B cell (primary cell): ENCODE results near the gene CYFIP1. TPM values are rescaled to one million over a fixed set of nuclear protein-coding genes. Genes with fewer than 3 reads are reported as not detected.

Experiments
- ATAC-seq: fragments of 200-7000 bp; cut with Tn5 transposase; one replicate; pipeline ENCODE4 v1.10.0; 2021; ENCODE audit warnings: low read depth, mild to moderate bottlenecking, moderate number of reproducible peaks, moderate library complexity
- CTCF ChIA-PET: fragments of 350-600 bp; sonication (Branson Sonifier 250); formaldehyde crosslinking; loops from one replicate; lab custom pipeline; 2021; ENCODE audit warnings: antibody characterized with exemption, inconsistent platforms; lab: Charles Lee
- POLR2A ChIA-PET: fragments of 350-600 bp; sonication (Branson Sonifier 250); formaldehyde crosslinking; loops from one replicate; lab custom pipeline; 2021; ENCODE audit warnings: antibody characterized with exemption; lab: Charles Lee
- DNase-seq: peaks from one replicate; pipeline ENCODE4 v3.0.0; 2013
- H2AFZ ChIP-seq: 2 replicates; pipeline ENCODE4 v1.6.1; 2012; ENCODE audit warnings: mild to moderate bottlenecking, low read depth, low read length; ENCODE audit not compliant: insufficient read depth, poor library complexity, severe bottlenecking
- H3K27ac ChIP-seq, 2 donors: 1 replicate in 1 of 2; 2 replicates in 1 of 2; pipeline ENCODE4 v1.5.1; 2012 to 2013; ENCODE audit warnings: low read length in 2 of 2, mild to moderate bottlenecking in 2 of 2, moderate library complexity in 1 of 2
- H3K27me3 ChIP-seq, 4 experiments: fragments of 200-600 bp in 1 of 4; sonication (generic) in 1 of 4; replicated peaks in 1 of 4; 1 replicate in 2 of 4; 2 replicates in 2 of 4; pipeline versions ENCODE4 v1.6.1 to v1.7.0; 2013 to 2016; ENCODE audit warnings: low read length in 3 of 4, mild to moderate bottlenecking in 2 of 4, mixed read lengths in 1 of 4, moderate library complexity in 1 of 4; ENCODE audit not compliant: insufficient read depth in 4 of 4, control insufficient read depth in 3 of 4; ENCODE audit errors: control extremely low read depth in 1 of 4
- H3K36me3 ChIP-seq, 2 experiments: replicated peaks in 1 of 2; 1 replicate in 1 of 2; 2 replicates in 1 of 2; pipeline versions ENCODE4 v1.6.1 to v1.7.1; 2013; ENCODE audit warnings: low read length in 1 of 2; ENCODE audit not compliant: insufficient read depth in 2 of 2, control insufficient read depth in 1 of 2; ENCODE audit errors: control extremely low read depth in 1 of 2, extremely low read depth in 1 of 2
- H3K4me1 ChIP-seq, 2 donors: fragments of 200-600 bp in 1 of 2; sonication (generic) in 1 of 2; 1 replicate in 1 of 2; 2 replicates in 1 of 2; pipeline versions ENCODE4 v1.5.1 to v1.6.1; 2013 to 2017; ENCODE audit warnings: low read length in 2 of 2; ENCODE audit not compliant: control insufficient read depth in 2 of 2, insufficient read depth in 2 of 2
- H3K4me2 ChIP-seq: replicated peaks from 2 replicates; pipeline ENCODE3; 2012; ENCODE audit warnings: mild to moderate bottlenecking, low read depth, low read length; ENCODE audit not compliant: poor library complexity, severe bottlenecking
- H3K4me3 ChIP-seq, 5 experiments: fragments of 200-600 bp in 1 of 5; sonication (generic) in 1 of 5; 1 replicate in 3 of 5; 2 replicates in 2 of 5; pipeline versions ENCODE4 v1.5.1 to v1.7.0; 2011 to 2016; ENCODE audit warnings: low read length in 4 of 5, mild to moderate bottlenecking in 4 of 5, low read depth in 2 of 5, control low read depth in 1 of 5, moderate library complexity in 1 of 5; ENCODE audit not compliant: insufficient read depth in 1 of 5; ENCODE audit errors: control extremely low read depth in 1 of 5, extremely low read depth in 1 of 5
- H3K79me2 ChIP-seq: fragments of 200-600 bp; sonication (generic); one replicate; pipeline ENCODE4 v1.6.0; 2016; ENCODE audit warnings: low read length; ENCODE audit not compliant: control insufficient read depth, insufficient read depth
- H3K9ac ChIP-seq: fragments of 200-600 bp; sonication (generic); 2 replicates; pipeline ENCODE4 v1.6.1; 2017; ENCODE audit warnings: mild to moderate bottlenecking, low read length, moderate library complexity
- H3K9me3 ChIP-seq, 3 donors: one replicate each; pipeline versions ENCODE4 v1.6.1 to v1.7.1; 2013; ENCODE audit warnings: low read length in 2 of 3; ENCODE audit not compliant: control insufficient read depth in 2 of 3, insufficient read depth in 1 of 3; ENCODE audit errors: control extremely low read depth in 1 of 3
- H4K20me1 ChIP-seq: 2 replicates; pipeline ENCODE4 v1.6.0; 2012; ENCODE audit warnings: mild to moderate bottlenecking, low read length; ENCODE audit not compliant: insufficient read depth, control insufficient read depth, poor library complexity, severe bottlenecking
- H3K27ac Mint-ChIP-seq: one replicate; pipeline ENCODE4 v1.8.0; 2021; ENCODE audit warnings: mixed read lengths
- H3K27me3 Mint-ChIP-seq: one replicate; pipeline ENCODE4 v1.8.0; 2021; ENCODE audit warnings: mixed read lengths
- H3K4me1 Mint-ChIP-seq: one replicate; pipeline ENCODE4 v1.8.0; 2021; ENCODE audit warnings: mixed read lengths
- H3K4me3 Mint-ChIP-seq: one replicate; pipeline ENCODE4 v1.8.0; 2021; ENCODE audit warnings: mixed read lengths
- H3K9me3 Mint-ChIP-seq: one replicate; pipeline ENCODE4 v1.8.0; 2022; ENCODE audit warnings: mixed read lengths; ENCODE audit not compliant: insufficient read depth
- CTCF ChIP-seq: fragments of 200-600 bp; IDR thresholded peaks from one replicate; pipeline ENCODE4 v1.8.0; 2022; ENCODE audit warnings: antibody characterized with exemption, mild to moderate bottlenecking
- EZH2 ChIP-seq: IDR thresholded peaks from 2 replicates; pipeline ENCODE4 v1.6.1; 2012; ENCODE audit warnings: borderline replicate concordance, low read depth, mild to moderate bottlenecking, moderate library complexity, low read length; ENCODE audit not compliant: insufficient read depth, poor library complexity, severe bottlenecking
- whole genome bisulfite sequencing: methylation state at CpG from one replicate; pipeline ENCODE4 v1.1.5; 2013; ENCODE audit warnings: missing lambda C conversion rate; ENCODE audit not compliant: insufficient coverage; 5-methylcytosine and 5-hydroxymethylcytosine counted together
- intact Hi-C: fragments of 100-400 bp; cut with micrococcal nuclease; formaldehyde crosslinking; loops from one replicate; pipeline ENCODE4 v1.10.0; 2022
- polyA plus RNA-seq: library from polyadenylated mRNA; depleted of rRNA; stranded (reverse); fragments of >200 nt; gene quantifications from 2 replicates; pipeline ENCODE4 v1.2.3, GENCODE V29; 2012
- total RNA-seq, 2 donors: library from RNA; stranded (reverse); fragments of 120-200 nt in 1 of 2; gene quantifications; 1 replicate in 1 of 2; 2 replicates in 1 of 2; pipeline versions ENCODE4 v1.2.3 to v1.2.4, GENCODE V29; 2013 to 2022

Gene CYFIP1
- total and polyA plus RNA-seq, 2 donors (not counting 1 experiment from before 2014, with no cell fraction given) = 6.2 to 13.5 TPM

- Histone ChIP-seq H3K79me2 (no peaks in the 10 kb centered on the region), H3K27me3 (no peaks in the 10 kb centered on the region), H4K20me1 (no peaks in the 10 kb centered on the region), H3K36me3 (no peaks in the 10 kb centered on the region), H3K4me3 (no peak overlapping the region), H3K4me2 (no peak overlapping the region), H2AFZ (no peak overlapping the region), H3K27ac (no peak overlapping the region), H3K4me1 (no peaks in the 10 kb centered on the region), H3K9ac (no peak overlapping the region), H3K9me3 (no peaks in the 10 kb centered on the region)
- no peaks in the 10 kb centered on the region for H3K27me3 Mint-ChIP-seq
- intact Hi-C loops = no loop called here
- no peak overlapping the region for H3K27ac Mint-ChIP-seq
- 97% methylated on average over 16 of the region's 25 CpGs for WGBS
- no peaks in the 10 kb centered on the region for H3K9me3 Mint-ChIP-seq
- H3K4me1 Mint-ChIP-seq = no peaks in the 10 kb centered on the region
- ATAC-seq (no peak), DNase-seq (no peak)
- no peak for TF ChIP-seq EZH2
- TF ChIP-seq CTCF = no peak
- ChIA-PET CTCF (no interaction called here), POLR2A (no interaction called here)
- H3K4me3 Mint-ChIP-seq = no peak overlapping the region
Observed at GRCh38 chr15:22918596-22919140, 61.5 kb downstream of the CYFIP1 start.

- Mint-ChIP-seq H3K4me1 (no peaks in the 10 kb centered on the region), H3K27me3 (no peaks in the 10 kb centered on the region), H3K27ac (no peak overlapping the region), H3K4me3 (no peak overlapping the region), H3K9me3 (no peaks in the 10 kb centered on the region)
- no peaks in the 10 kb centered on the region for H3K9me3 ChIP-seq
- no peaks in the 10 kb centered on the region for H4K20me1 ChIP-seq
- H3K79me2 ChIP-seq = no peaks in the 10 kb centered on the region
- intact Hi-C loops = no loop called here
- WGBS = 95% methylated on average over 3 of the region's 9 CpGs
- no peak overlapping the region for H2AFZ ChIP-seq
- no peak overlapping the region for H3K9ac ChIP-seq
- no peaks in the 10 kb centered on the region for H3K27me3 ChIP-seq
- TF ChIP-seq CTCF (no peak), EZH2 (no peak)
- H3K36me3 ChIP-seq = no peaks in the 10 kb centered on the region
- H3K4me1 ChIP-seq = no peaks in the 10 kb centered on the region
- CTCF ChIA-PET = no interaction called here
- no peak overlapping the region for H3K27ac ChIP-seq
- no peak for ATAC-seq
- no peak for DNase-seq
- H3K4me3 ChIP-seq = no peak overlapping the region
- no peak overlapping the region for H3K4me2 ChIP-seq
- POLR2A ChIA-PET = no interaction called here
Observed at GRCh38 chr15:22918056-22918455, 62.1 kb downstream of the CYFIP1 start.
